GM19025 (cell line): ENCODE measurements around the gene RBPJ.

Experiments
- ATAC-seq: cut with Tn5 transposase; IDR thresholded peaks from one replicate; pipeline ENCODE4 v1.9.1; 2021; ENCODE audit warnings: mild to moderate bottlenecking, low read depth, moderate library complexity; ENCODE audit not compliant: unreplicated experiment

The RBPJ gene

DNA sequence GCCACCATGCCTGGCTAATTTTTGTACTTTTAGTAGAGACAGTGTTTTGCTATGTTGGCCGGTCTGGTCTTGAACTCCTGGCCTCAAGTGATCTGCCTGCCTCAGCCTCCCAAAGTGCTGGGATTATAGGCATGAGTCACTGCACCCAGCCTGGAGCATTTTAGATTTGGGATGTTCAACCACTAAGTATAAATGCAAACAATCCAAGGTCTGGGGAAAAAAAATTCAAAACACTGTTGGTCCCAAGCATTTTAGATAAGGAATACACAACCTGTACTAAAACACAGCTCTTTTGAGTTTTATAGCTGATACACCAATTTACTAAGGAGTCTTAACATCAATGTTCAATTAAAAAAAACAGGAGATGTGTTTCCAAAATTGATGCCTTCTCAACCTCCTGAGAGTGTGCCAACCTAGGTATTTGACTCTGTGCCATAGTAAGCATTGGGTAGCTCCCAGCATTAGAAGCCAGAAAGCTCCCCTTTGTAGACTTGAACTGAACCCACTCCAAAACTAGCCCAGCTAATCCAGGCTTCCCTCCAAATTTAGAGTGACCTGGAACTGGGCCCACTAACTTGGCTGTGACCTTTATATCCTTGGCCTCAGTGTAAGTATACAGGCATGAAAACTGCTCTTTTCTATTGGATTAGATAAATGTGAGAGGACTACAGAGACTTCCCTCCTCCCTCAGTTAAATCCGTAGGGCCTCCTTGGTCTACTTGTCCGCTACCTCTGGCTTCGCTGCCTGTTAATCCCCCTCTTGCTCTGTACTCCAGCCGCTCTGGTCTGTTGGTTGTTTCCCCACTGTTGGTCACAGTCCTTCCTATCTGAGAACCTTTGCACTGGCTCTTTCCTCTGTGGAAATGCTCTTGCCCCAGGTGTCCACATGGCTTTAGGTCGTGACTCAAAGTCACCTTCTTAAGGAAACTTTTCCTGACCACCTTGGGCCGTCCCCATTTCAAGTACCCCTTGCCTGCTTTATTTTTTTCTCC lies 91.9 kb downstream of the RBPJ start:
- ATAC-seq = no peak

- no peak for ATAC-seq
These were observed 92.8 kb downstream of the RBPJ start for GRCh38 chr4:26413582-26413981.

GRCh38 chr4:26418107-26418506 lies 97.3 kb downstream of the RBPJ start:
- no peak for ATAC-seq

- ATAC-seq = no peak
These were observed 98.0 kb downstream of the RBPJ start for GRCh38 chr4:26418850-26419249.

- ATAC-seq = no peak
These were observed 99.6 kb downstream of the RBPJ start for GRCh38 chr4:26420438-26420837.

GRCh38 chr4:26420913-26421312 lies 100.1 kb downstream of the RBPJ start:
- no peak for ATAC-seq

DNA sequence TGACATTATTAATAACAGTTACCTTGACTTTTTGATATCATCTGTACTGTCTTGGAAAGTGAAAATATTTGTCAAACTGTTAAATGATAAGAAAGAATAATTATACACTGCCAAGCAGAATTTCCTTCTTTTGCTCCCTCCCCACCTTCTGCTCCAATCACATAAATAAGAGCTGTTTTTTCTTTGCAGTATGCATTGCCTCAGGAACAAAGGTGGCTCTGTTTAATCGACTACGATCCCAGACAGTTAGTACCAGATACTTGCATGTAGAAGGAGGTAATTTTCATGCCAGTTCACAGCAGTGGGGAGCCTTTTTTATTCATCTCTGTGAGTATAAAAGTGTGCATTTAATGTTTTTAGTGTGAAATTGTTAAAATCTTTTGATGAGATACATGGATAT lies 103.3 kb downstream of the RBPJ start:
- no peak for ATAC-seq

DNA sequence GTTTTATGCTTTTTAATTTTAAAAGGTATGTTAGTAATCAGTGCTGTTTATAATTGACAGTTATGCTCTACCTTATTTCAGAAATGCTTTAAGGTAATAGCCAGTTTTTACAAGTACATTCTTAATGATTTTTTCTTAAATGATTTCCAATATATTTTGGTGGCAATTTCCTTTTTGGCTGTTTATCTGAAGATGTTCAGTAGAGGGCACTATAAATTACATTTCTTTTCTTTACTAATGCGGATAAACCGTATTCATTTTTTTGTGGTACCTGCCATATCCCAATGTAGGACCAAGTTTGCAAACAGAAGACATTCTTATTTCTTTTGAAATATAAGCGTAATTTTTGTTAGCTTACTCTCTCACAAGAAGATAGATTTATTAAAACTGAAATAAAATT lies 104.0 kb downstream of the RBPJ start:
- no peak for ATAC-seq

GRCh38 chr4:26425953-26426352 lies 105.1 kb downstream of the RBPJ start:
- no peak for ATAC-seq

DNA sequence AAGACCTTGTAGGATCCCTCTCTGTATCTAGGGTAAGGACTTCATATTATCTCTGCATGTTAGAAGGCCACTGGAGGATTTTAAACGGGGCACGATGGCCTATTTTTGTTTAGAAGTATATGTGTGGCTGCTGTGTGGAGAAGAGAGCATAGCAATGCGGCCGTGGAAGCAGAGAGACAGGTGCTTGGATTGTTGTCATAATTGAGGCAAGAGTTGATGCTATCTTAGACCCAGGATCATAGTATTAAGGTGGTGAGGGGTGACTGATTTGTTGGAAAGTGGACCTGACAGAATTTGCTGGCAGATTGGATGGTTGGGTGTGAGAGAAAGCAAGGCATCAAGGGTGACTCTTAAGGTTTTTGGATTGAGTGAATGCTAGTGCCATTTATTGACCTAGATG lies 106.1 kb downstream of the RBPJ start:
- ATAC-seq = no peak

GRCh38 chr4:26429910-26430309 lies 109.1 kb downstream of the RBPJ start:
- no peak for ATAC-seq

GRCh38 chr4:26431461-26432180 lies 110.8 kb downstream of the RBPJ start:
- ATAC-seq = no peak

DNA sequence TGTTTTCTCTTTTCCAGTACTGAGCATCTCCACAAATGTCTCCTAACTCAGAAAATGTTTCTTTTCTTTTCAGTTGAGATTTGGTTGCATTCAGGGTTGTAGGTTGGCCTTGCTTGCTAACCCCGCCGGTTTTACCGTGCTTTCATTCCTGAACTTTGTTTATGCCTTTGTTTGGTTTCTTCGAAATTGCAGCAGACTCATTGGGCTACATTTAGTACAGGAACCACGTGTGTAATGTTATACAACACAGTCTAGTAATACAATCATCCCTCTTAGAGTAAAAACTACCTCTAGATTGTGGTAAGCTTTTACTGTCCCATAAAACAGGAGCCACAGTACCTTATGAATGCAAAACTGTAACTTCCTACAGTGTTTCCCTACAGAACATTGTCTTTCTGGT lies 111.6 kb downstream of the RBPJ start:
- no peak for ATAC-seq

GRCh38 chr4:26433556-26433955 lies 112.7 kb downstream of the RBPJ start:
- ATAC-seq = no peak

GRCh38 chr4:26434030-26434639 lies 113.3 kb downstream of the RBPJ start:
- ATAC-seq = no peak

GRCh38 chr4:26441102-26441501 lies 120.3 kb downstream of the RBPJ start:
- ATAC-seq = no peak

GRCh38 chr4:26441771-26442170 lies 121.0 kb downstream of the RBPJ start:
- ATAC-seq = no peak

GRCh38 chr4:26447378-26447777 lies 126.6 kb downstream of the RBPJ start:
- no peak for ATAC-seq

DNA sequence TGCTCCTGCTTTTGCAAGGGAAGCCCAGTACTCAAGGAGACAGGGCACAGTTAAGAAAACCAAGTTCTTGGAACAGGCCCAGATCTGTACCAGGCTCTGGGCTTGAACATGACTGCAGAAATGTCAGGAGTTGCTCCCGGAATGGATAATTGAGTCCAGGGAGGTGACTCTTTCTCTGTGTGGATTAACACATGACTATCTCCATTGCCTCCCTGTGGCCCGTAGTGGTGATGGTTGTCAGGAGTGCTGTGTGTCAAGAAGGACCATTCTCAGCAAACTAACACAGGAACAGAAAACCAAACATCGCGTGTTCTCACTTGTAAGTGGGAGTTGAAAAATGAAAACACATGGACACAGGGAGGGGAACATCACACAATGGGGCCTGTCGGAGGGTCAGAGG lies 129.6 kb downstream of the RBPJ start:
- no peak for ATAC-seq

GRCh38 chr4:26451597-26451996 lies 130.8 kb downstream of the RBPJ start:
- no peak for ATAC-seq
